ENCODE results near the gene LRMDA.

- TF ChIP-seq YBX1 (IDR thresholded peaks at IDR 0.05) (no peak), ATF2 (IDR thresholded peaks at IDR 0.05; ENCODE audit: low read length) (no peak), SP1 (IDR thresholded peaks at IDR 0.05; ENCODE audit: low read depth, low read length) (no peak), TBL1XR1 (IDR thresholded peaks at IDR 0.05; ENCODE audit: low read depth, low read length) (no peak), MXI1 (IDR thresholded peaks at IDR 0.05; ENCODE audit: low read depth, low read length) (no peak), JUND (IDR thresholded peaks at IDR 0.05; ENCODE audit: low read depth, low read length) (no peak), NR2C2 (IDR thresholded peaks at IDR 0.05; ENCODE audit: borderline replicate concordance, control insufficient read depth, insufficient read length, low read depth) (no peak), ATF3 (IDR thresholded peaks at IDR 0.05; ENCODE audit: borderline replicate concordance, extremely low read depth, low read depth, low read length) (no peak), RCOR1 (conservative IDR thresholded peaks at IDR 0.05; ENCODE audit: low read depth, low read length) (no peak)
These were observed 34.6 kb upstream of the LRMDA start for GRCh38 chr10:75396631-75397495.

Data from GM12878 (cell line).